ENCODE measurements around the gene MARCO.

MARCO gene

GRCh38 chr2:118988706-118989105, 46.7 kb downstream of the MARCO start:
- no peak overlapping the region for H3K4me2 ChIP-seq (ENCODE audit: insufficient read depth, low read length)
- no peak for DNase-seq
- TF ChIP-seq EZH2 (IDR thresholded peaks at IDR 0.05; ENCODE audit: borderline replicate concordance, low read depth, low read length, severe bottlenecking) (no peak), CTCF (IDR thresholded peaks at IDR 0.05; ENCODE audit: borderline replicate concordance, extremely low read depth, low read length, poor library complexity, severe bottlenecking) (no peak)
- H3K27ac ChIP-seq (ENCODE audit: low read length) = no peak overlapping the region
- H3K4me3 ChIP-seq (ENCODE audit: low read depth in 1 of 2, low read length in 2 of 2) = no peak overlapping the region
- H3K27me3 ChIP-seq (ENCODE audit: insufficient read depth, low read length, poor library complexity) = no peaks in the 10 kb centered on the region
- no peak for ATAC-seq (ENCODE audit: insufficient read depth, low read depth)
- no peak overlapping the region for H3K9ac ChIP-seq (ENCODE audit: low read depth, low read length)
- H3K79me2 ChIP-seq (ENCODE audit: insufficient read depth, low read length) = no peaks in the 10 kb centered on the region
- no peaks in the 10 kb centered on the region for H3K36me3 ChIP-seq (ENCODE audit: insufficient read depth, low read length)
- no peaks in the 10 kb centered on the region for H3K4me1 ChIP-seq (ENCODE audit: insufficient read depth, low read length)
- H4K20me1 ChIP-seq (ENCODE audit: insufficient read depth, low read length) = no peaks in the 10 kb centered on the region
- H2AFZ ChIP-seq (ENCODE audit: low read depth, low read length) = no peak overlapping the region
- no peaks in the 10 kb centered on the region for H3K9me3 ChIP-seq (ENCODE audit: insufficient read depth, low read length, severe bottlenecking)

GRCh38 chr2:118989481-118989880, 47.5 kb downstream of the MARCO start:
- no peaks in the 10 kb centered on the region for H3K79me2 ChIP-seq (ENCODE audit: insufficient read depth, low read length)
- H3K4me1 ChIP-seq (ENCODE audit: insufficient read depth, low read length) = no peaks in the 10 kb centered on the region
- H3K4me2 ChIP-seq (ENCODE audit: insufficient read depth, low read length) = no peak overlapping the region
- TF ChIP-seq EZH2 (IDR thresholded peaks at IDR 0.05; ENCODE audit: borderline replicate concordance, low read depth, low read length, severe bottlenecking) (no peak), CTCF (IDR thresholded peaks at IDR 0.05; ENCODE audit: borderline replicate concordance, extremely low read depth, low read length, poor library complexity, severe bottlenecking) (no peak)
- H3K36me3 ChIP-seq (ENCODE audit: insufficient read depth, low read length) = no peaks in the 10 kb centered on the region
- no peak overlapping the region for H3K9ac ChIP-seq (ENCODE audit: low read depth, low read length)
- no peaks in the 10 kb centered on the region for H4K20me1 ChIP-seq (ENCODE audit: insufficient read depth, low read length)
- H2AFZ ChIP-seq (ENCODE audit: low read depth, low read length) = no peak overlapping the region
- no peak overlapping the region for H3K4me3 ChIP-seq (ENCODE audit: low read depth in 1 of 2, low read length in 2 of 2)
- DNase-seq (no peak), ATAC-seq (ENCODE audit: insufficient read depth, low read depth) (no peak)
- H3K27ac ChIP-seq (ENCODE audit: low read length) = no peak overlapping the region
- no peaks in the 10 kb centered on the region for H3K9me3 ChIP-seq (ENCODE audit: insufficient read depth, low read length, severe bottlenecking)
- no peaks in the 10 kb centered on the region for H3K27me3 ChIP-seq (ENCODE audit: insufficient read depth, low read length, poor library complexity)

DNA sequence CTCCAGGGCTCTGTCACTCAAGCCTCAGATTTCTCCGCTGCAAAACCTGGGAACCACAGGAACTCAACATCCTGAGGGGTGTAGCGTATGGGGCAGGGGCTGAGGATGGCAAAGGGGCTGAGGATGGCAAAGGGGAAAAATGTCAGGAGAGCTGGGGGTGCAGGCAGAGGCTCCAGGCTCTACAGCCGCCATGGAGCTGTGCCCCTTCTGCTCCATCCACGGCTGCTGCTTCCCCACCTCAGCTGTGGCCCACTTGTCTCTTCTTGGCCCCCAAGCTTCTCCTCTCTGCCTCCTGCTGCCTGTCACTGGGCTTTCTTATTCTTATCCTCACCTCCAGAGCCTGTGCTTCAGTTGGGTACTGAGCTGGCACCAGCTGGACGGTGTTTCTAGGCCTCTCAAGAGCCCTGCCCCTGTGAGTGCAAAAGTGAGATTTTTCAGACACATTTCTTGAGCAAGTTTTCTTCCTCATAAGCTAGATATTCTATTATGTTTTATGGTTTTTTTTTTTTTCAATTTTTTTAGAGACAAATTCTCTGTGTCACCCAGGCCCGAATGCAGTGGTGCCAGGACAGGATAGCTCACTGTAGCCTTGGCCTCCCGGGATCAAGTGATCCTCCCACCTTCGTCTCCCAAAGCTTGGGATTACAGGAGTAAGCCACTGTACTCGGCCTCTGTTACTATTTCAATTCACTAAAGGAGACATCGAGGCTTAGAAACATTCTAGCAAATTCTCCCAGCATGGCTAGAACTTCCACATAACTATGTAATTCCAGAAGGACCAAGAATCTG, 49.0 kb downstream of the MARCO start:
- Histone ChIP-seq H4K20me1 (ENCODE audit: insufficient read depth, low read length) (no peaks in the 10 kb centered on the region), H3K79me2 (ENCODE audit: insufficient read depth, low read length) (no peaks in the 10 kb centered on the region), H3K4me2 (ENCODE audit: insufficient read depth, low read length) (no peak overlapping the region), H3K27ac (ENCODE audit: low read length) (no peak overlapping the region), H2AFZ (ENCODE audit: low read depth, low read length) (no peak overlapping the region), H3K4me1 (ENCODE audit: insufficient read depth, low read length) (no peaks in the 10 kb centered on the region), H3K9ac (ENCODE audit: low read depth, low read length) (no peak overlapping the region), H3K27me3 (ENCODE audit: insufficient read depth, low read length, poor library complexity) (no peaks in the 10 kb centered on the region), H3K36me3 (ENCODE audit: insufficient read depth, low read length) (no peaks in the 10 kb centered on the region), H3K9me3 (ENCODE audit: insufficient read depth, low read length, severe bottlenecking) (no peaks in the 10 kb centered on the region), H3K4me3 (ENCODE audit: low read depth in 1 of 2, low read length in 2 of 2) (no peak overlapping the region)
- DNase-seq (no peak), ATAC-seq (ENCODE audit: insufficient read depth, low read depth) (no peak)
- TF ChIP-seq CTCF (IDR thresholded peaks at IDR 0.05; ENCODE audit: borderline replicate concordance, extremely low read depth, low read length, poor library complexity, severe bottlenecking) = no peak
- TF ChIP-seq EZH2 (IDR thresholded peaks at IDR 0.05; ENCODE audit: borderline replicate concordance, low read depth, low read length, severe bottlenecking) = no peak
